HAP-1 (cell line): ENCODE measurements around the gene ALDH1A1.

Source experiments
- DNase-seq, 2 experiments: peaks; one replicate each; pipeline ENCODE4 v3.0.0-alpha.2; 2016 to 2020; ENCODE audit warnings: low spot score in 2 of 2
- H3K27me3 ChIP-seq: fragments of 250-450 bp; sonication (Bioruptor Pico); 2 replicates; pipeline ENCODE4 v1.5.1; 2020; ENCODE audit warnings: low read depth, mild to moderate bottlenecking, moderate library complexity
- H3K36me3 ChIP-seq: fragments of 250-450 bp; sonication (Bioruptor Pico); replicated peaks from 2 replicates; pipeline ENCODE4 v1.5.1; 2020; ENCODE audit warnings: mild to moderate bottlenecking
- H3K4me1 ChIP-seq: fragments of 250-450 bp; sonication (Bioruptor Pico); 2 replicates; pipeline ENCODE4 v1.5.1; 2020; ENCODE audit warnings: mild to moderate bottlenecking
- H3K4me3 ChIP-seq: fragments of 250-450 bp; sonication (Bioruptor Pico); 2 replicates; pipeline ENCODE4 v1.5.1; 2020; ENCODE audit warnings: mild to moderate bottlenecking, moderate library complexity
- H3K9me3 ChIP-seq: fragments of 250-450 bp; sonication (Bioruptor Pico); 2 replicates; pipeline ENCODE4 v1.5.1; 2020; ENCODE audit warnings: mild to moderate bottlenecking, moderate library complexity
- in situ Hi-C: fragments of 300-500 bp; cut with MboI; formaldehyde crosslinking; loops from 3 replicates; pipeline ENCODE4 v1.14.3; 2020; ENCODE audit warnings: low sequenced_read_pairs, inconsistent platforms, mixed read lengths

ALDH1A1 gene

GRCh38 chr9:72855890-72856523 is 96.8 kb downstream of the ALDH1A1 start:
- Histone ChIP-seq H3K4me1 (no peaks in the 10 kb centered on the region), H3K9me3 (no peaks in the 10 kb centered on the region), H3K4me3 (no peak overlapping the region), H3K36me3 (no peaks in the 10 kb centered on the region), H3K27me3 (no peaks in the 10 kb centered on the region)
- DNase-seq: no peak
- in situ Hi-C loops: no loop called here

- Histone ChIP-seq H3K36me3 (no peaks in the 10 kb centered on the region), H3K27me3 (no peaks in the 10 kb centered on the region), H3K9me3 (no peaks in the 10 kb centered on the region), H3K4me3 (no peak overlapping the region), H3K4me1 (no peaks in the 10 kb centered on the region)
- in situ Hi-C loops: no loop called here
- no peak for DNase-seq
Measured at GRCh38 chr9:72855321-72855720, 97.5 kb downstream of the ALDH1A1 start.
